NCI-H1092 (cell line): Measurements from ENCODE around the gene TMEM169.
"Not testable (repeated sequence)": the region's sequence is repeated elsewhere in the genome, so short reads cannot be mapped to it uniquely, and the experiment has no call there.

ENCODE experiments used
- DNase-seq: peaks from one replicate; lab custom pipeline; 2025; lab: John Stamatoyannopoulos, UW

TMEM169 gene

DNA sequence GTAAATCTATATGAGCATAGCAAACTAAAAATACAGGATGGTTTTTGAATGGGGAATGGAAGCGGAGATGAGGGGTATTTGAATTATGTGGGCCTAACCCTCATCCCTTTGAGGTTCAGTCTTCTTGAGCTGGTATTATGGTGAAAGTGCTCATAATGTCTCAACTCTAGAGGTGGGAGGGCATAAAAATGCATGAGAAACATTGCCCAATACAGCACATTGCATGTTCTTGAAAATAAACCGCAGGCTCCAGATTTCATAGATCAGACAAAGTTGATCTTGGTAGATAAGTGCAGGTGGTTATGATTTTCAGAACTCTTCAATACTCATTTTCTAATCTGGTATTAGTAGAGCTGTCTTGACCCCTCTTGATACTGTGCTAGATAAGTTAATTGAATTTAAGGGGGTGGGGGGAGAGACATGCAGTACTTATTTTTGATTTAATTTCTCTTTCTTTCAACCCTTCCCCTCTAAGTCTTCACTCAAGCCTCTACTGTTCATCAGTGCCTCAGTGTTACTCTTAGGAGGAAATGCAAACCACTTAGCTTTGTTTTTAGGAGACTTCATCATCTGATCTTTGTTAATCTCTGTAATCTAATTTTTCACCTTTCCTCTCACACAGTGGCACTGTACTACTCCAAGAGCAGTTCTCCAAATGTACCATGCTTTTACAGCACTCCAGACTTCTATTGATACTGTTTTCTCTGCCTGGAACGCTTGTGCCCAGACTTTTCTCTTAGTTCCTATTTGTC, 49.6 kb downstream of the TMEM169 start:
- no peak for DNase-seq

DNA sequence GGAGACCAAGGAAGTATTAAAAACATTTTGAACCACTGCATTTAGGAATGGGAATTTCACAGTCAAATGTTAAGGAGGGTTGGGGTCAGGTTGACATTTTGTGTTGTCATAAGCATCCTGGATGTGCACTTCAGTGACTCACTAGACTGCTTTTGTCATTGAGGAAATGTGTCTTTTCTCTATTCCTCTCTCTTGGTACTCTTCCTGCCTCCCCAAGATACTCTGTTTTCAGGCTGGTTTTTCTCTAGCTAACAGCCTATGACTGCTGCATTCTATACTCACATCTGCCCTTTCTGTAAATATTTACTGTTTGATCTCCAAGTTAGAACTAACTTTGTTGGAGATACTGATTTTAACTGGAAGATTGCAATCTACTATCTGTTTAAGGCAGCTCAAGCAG, 50.9 kb downstream of the TMEM169 start:
- DNase-seq, result no peak

DNA sequence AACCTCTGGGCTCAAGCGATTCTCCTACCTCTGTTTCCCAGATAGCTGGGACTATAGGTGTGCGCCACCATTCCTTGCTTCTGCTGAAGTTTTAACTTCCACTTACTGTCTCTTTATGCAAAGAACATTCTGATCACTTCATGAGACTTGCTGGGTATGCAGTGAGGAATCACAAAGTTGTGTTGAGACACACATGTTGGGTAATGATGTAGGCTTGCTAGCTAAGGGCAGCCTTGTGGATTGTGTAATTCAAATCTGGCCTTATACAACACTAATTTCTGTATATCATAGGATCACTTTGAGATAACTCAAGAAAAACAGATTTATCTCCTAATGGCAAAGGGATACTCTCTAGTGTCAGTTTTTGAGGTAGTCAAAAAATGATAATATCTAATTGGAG, 51.7 kb downstream of the TMEM169 start:
- no peak for DNase-seq

DNA sequence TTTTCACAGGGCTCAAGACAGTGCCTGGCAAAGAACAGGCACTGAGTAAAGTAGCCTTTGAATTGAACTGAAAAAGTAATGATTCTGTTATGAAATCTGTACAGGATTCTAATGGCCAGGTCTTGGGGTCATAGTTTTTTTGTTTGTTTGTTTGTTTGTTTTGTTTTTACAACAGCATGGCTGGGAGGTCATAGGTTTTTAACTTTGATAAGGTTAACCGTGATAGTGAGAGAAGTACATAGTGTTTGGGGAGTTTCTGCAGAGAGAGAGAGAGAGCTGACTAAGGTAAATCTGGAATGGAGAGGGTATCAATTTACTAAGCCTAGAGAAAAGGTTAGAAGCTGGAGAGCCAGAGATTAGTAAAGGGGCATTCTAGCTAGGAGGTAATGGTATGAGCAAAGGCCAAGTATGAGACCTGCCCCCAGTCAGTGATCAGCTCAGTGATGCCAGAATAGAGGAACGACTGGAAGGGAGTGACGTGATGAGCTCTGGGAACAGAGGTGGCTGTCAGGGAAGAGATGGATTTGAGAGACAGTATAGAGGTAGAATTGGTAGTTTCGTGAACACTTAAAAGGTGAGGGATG, 53.3 kb downstream of the TMEM169 start:
- no peak for DNase-seq

DNA sequence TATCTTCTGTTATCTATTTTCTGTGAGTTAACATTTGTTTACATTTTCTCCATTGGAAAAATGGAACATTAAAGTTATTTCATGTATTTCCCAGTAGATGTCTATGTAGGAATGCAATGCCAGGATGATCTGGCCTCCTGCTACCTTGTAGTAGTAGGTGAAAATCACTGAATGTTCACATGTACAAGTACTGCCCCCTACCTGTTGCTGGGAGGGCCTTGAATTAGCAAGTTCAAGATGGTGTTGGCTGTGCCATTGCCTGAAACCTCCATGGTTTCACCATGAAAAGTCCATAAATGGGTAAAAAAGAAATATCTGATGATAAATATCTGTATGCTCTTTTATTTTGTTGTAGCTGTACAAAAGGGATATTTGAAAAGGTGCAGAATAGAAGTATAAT, 58.2 kb downstream of the TMEM169 start:
- no peak for DNase-seq

DNA sequence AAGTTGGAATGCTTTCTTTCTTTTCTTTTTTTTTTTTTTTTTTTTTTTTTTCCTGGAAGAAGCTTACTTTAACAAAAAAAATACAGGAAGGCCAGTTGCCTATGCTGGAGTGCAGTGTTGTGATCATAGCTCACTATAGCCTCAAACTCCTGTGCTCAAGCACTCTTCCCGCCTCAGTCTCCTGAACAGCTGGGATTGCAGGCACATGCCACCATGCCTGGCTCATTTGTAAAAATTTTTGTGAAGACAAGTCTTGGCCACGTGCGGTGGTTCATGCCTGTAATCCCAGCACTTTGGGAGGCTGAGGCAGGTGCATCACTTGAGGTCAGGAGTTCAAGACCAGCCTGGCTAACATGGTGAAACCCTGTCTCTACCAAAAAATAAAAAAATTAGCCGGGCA, 59.8 kb downstream of the TMEM169 start:
- DNase-seq, result not testable (repeated sequence)

DNA sequence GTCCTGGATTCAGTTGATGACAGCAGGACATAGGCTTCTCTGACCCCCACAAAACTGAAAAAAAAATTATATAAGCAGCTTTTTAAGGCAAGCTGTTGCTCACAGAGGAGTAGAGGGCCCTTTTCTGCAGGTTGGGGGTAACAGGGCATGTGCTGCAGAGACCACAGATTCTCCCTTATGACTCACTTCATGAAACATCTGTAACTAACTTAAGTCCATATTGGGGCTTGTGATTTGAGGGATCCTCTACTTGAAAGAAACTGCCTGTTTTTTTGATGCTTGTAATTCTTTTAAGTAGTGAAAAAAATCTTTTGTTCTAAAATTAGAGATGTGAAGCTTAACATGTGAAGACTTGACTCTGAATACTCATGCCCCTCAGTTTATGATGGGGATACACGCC, 60.8 kb downstream of the TMEM169 start:
- no peak for DNase-seq

DNA sequence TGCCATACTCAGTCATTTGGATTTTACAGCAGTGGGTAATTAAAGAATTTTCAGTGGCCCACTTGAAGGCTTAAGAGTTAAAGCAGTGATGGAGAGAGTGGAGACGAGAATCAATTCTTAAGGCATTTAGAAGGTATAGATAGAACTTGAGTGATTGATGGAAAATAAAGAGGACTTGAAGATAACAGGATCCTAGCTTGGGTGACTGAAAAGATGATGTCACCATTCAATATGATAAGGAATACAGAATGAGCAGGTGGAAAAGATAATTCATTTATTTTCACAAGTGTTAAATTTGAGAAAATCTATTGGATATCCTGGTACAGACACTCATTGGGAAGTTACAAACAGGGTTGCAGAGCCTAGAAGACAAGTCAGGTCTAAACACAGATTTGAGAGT, 62.7 kb downstream of the TMEM169 start:
- no peak for DNase-seq

DNA sequence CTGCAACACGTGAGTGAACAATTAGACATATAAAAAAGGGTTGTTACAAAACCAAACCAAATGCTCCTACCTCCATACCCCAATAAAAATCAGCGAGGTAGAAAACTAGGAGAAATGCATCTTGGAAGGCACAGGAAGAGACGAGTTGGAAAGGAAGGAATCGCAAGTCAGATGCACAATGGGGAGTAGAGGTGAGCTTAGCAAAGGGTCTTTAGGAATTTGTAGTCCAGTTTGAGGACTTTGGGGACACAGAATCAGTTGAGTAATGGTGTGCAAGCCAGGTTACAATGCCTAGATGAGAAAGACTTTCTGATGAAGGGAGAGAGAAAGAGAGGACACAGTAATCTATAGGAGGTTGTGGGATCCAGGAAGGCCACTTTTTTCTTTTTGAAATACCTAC, 63.1 kb downstream of the TMEM169 start:
- no peak for DNase-seq

DNA sequence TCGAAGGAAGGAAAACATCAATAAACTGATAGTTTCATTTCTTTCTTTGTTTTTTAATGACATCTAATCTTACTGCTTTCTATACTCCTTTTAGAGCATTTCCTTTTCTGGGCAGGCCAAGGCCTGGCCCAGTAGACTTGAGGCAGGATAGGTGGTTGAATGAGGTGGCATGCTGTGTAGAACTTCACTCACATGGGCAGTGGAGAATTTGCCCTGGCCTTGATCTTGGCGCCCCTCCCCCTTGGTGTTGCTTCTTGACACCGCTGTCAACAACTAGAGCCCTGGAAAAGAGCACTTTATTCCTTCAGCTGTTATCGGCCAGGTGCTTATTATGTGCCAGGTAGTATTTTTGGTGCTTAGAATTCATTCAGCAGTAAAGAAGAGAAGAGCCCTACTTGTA, 64.9 kb downstream of the TMEM169 start:
- no peak for DNase-seq

DNA sequence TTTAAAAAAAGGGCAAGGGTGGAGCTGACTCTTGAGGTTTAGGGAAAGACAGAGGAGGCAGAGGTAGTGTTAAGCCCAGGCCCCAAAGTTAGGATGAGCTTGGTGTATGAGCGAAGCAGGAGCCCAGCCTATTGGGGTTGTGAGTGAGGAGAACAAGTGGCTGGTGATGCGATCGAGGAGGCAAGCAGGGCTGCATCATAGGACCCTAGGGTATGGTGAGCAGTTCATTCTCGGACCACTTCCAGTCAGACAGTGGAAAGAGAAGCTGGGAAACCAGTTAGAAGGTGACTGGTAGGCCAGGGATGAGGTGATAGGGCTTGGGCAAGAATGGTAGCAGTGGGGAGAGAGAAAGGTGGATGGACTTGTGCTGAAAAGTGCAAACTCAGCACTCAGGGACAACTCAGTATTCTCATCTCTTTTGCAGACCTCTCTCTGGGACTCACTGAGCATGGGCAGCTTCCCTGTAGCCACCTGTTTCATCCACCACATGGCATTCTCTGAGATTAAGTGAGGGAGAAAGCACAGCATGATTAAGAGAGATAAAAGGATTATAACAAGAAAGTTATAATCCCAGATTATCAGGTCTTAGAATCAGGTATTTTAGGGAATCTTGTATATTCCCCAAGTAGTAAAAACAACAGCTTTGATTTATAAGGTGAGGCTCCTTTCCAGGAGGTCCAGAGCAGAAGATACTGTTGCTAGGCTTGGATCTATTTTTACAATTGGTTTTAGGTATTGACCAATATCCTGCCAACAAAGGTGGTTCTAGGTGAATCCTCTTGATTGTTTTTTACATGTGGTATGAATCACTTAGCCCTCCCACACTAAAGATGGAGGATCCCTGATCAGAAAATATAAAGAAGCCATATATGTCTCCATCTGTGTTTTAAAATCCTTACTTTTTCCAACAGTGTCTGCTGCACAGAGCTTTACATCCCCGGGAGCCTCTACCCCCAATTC, 65.7 kb downstream of the TMEM169 start:
- no peak for DNase-seq

DNA sequence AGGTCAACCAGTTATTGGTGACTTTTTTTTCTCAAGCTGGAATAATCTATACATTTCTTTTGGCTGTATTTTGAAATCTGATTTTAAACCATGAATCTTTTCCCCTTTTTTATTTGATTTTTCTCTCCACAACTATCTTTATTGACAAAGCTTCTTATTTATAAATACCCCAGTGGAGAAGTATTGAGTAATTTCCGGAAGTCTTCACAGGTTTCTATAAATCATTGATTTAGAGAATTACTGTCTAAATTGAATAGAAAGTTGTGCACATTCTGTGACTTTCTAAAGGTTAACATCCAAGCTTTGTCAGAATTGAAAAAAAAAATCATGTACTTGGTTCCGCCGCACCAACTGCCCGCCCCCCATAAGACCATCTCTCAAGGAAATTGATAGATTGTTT, 67.3 kb downstream of the TMEM169 start:
- no peak for DNase-seq

DNA sequence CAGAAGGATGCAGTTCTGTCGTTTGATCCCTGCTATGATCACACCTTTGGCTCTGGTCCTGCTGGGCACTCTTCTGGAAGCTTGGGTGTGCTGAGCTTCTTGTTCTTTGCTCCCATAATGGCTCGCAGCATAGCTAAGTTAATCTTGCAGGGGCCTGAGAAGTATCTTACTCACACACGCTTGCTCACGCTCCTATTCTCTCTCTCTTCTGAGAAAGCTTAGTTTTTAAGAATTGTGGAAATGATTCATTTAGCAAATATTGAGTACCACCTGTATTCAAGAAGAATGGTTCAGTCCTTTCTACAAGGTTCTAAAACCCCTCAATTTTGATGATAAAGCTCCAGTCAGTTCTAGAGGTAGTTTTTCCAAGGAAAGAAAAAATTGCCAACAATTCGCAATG, 68.0 kb downstream of the TMEM169 start:
- DNase-seq, result no peak

DNA sequence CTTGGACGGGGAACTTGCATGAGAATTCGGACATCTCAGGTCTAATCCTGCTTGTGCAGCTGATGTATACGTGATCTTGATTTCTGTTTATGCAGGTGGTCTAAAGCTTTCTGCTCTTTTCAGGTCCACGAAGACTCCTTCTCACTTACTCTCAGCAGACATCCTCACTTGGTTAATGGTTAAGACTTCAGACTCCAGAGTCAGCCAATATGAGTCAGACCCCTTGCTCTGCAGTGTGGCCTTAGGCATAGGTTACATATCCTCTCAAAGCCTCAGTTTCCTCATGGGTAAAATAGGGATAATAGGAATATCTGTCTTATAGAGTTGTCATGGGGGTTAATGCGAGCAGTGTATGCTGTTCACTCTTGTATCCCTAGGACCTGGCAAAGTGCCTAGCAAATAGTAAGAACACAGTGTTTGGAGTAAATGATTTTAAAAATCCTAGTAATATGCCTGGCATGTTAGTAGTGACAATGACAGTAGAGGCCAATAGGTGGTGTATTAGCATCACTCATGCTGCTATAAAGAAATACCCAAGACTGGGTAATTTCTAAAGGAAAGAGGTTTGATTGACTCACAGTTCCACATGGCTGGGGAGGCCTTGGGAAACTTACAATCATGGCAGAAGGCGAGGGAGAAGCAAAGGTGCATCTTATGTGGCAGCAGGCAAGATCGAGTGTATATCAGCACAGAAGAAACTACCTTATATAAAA, 69.8 kb downstream of the TMEM169 start:
- no peak for DNase-seq
